Frontal cortex (tissue), 4 donors: Measurements from ENCODE around the gene GLIS1. TPM values are rescaled to one million over a fixed set of nuclear protein-coding genes. Genes with fewer than 3 reads are reported as not detected.

Source experiments
- DNase-seq, 2 donors: peaks; one replicate each; pipeline ENCODE4 v3.0.0; 2012; ENCODE audit warnings: low spot score in 2 of 2
- FAIRE-seq: peaks from 2 replicates; lab custom pipeline; 2012; peaks lifted over from hg19 to GRCh38; lab: Jason Lieb, UNC
- total RNA-seq: library from RNA; depleted of rRNA; stranded (reverse); fragments of >200 nt; gene quantifications from one replicate; pipeline ENCODE4 v1.2.3, GENCODE V29; 2014
- donor health status: control.
- donor health status: control.
- donor health status: control.

Gene GLIS1
- total RNA-seq, 1 donor from 2014 or later, result not detected

- FAIRE-seq (no peak), DNase-seq (no peak)
Measured at GRCh38 chr1:53626616-53627015, 112.3 kb downstream of the GLIS1 start.

GRCh38 chr1:53625766-53626520, 113.0 kb downstream of the GLIS1 start:
- FAIRE-seq (no peak), DNase-seq (no peak)

GRCh38 chr1:53625049-53625448, 113.9 kb downstream of the GLIS1 start:
- FAIRE-seq, result no peak
- DNase-seq, result no peak

- no peak for DNase-seq
- no peak for FAIRE-seq
Measured at GRCh38 chr1:53622531-53622930, 116.4 kb downstream of the GLIS1 start.

GRCh38 chr1:53621144-53621543, 117.8 kb downstream of the GLIS1 start:
- DNase-seq (no peak), FAIRE-seq (no peak)

- FAIRE-seq (no peak), DNase-seq (no peak)
Measured at GRCh38 chr1:53620061-53620855, 118.7 kb downstream of the GLIS1 start.

GRCh38 chr1:53619367-53620060, 119.5 kb downstream of the GLIS1 start:
- DNase-seq, result no peak
- no peak for FAIRE-seq

- FAIRE-seq (no peak), DNase-seq (no peak)
Measured at GRCh38 chr1:53618500-53619366, 120.2 kb downstream of the GLIS1 start.

- DNase-seq (no peak), FAIRE-seq (no peak)
Measured at GRCh38 chr1:53617851-53618499, 121.0 kb downstream of the GLIS1 start.

- DNase-seq, result no peak
Measured at GRCh38 chr1:53617382-53617781, 121.6 kb downstream of the GLIS1 start.

GRCh38 chr1:53616927-53617326, 122.0 kb downstream of the GLIS1 start:
- no peak for FAIRE-seq
- no peak for DNase-seq

More at GRCh38 chr1:53617382-53617781, 121.6 kb downstream of the GLIS1 start:
- FAIRE-seq, result no peak

- DNase-seq (no peak), FAIRE-seq (no peak)
Measured at GRCh38 chr1:53616511-53616910, 122.5 kb downstream of the GLIS1 start.

GRCh38 chr1:53615101-53615500, 123.9 kb downstream of the GLIS1 start:
- DNase-seq (no peak), FAIRE-seq (no peak)

- DNase-seq, result no peak
- no peak for FAIRE-seq
Measured at GRCh38 chr1:53614231-53615021, 124.5 kb downstream of the GLIS1 start.

GRCh38 chr1:53608676-53609075, 130.3 kb downstream of the GLIS1 start:
- FAIRE-seq, result no peak
- DNase-seq, result no peak

- DNase-seq, result no peak
- FAIRE-seq, result no peak
Measured at GRCh38 chr1:53608071-53608470, 130.9 kb downstream of the GLIS1 start.

- FAIRE-seq (no peak), DNase-seq (no peak)
Measured at GRCh38 chr1:53606651-53607051, 132.3 kb downstream of the GLIS1 start.

- no peak for DNase-seq
- no peak for FAIRE-seq
Measured at GRCh38 chr1:53606197-53606596, 132.8 kb downstream of the GLIS1 start.
